ENCODE results near the gene MTA1. TPM values are rescaled to one million over a fixed set of nuclear protein-coding genes. Genes with fewer than 3 reads are reported as not detected.

The MTA1 gene
- total RNA-seq, 1 donor from 2014 or later, result 95.2 TPM

DNA sequence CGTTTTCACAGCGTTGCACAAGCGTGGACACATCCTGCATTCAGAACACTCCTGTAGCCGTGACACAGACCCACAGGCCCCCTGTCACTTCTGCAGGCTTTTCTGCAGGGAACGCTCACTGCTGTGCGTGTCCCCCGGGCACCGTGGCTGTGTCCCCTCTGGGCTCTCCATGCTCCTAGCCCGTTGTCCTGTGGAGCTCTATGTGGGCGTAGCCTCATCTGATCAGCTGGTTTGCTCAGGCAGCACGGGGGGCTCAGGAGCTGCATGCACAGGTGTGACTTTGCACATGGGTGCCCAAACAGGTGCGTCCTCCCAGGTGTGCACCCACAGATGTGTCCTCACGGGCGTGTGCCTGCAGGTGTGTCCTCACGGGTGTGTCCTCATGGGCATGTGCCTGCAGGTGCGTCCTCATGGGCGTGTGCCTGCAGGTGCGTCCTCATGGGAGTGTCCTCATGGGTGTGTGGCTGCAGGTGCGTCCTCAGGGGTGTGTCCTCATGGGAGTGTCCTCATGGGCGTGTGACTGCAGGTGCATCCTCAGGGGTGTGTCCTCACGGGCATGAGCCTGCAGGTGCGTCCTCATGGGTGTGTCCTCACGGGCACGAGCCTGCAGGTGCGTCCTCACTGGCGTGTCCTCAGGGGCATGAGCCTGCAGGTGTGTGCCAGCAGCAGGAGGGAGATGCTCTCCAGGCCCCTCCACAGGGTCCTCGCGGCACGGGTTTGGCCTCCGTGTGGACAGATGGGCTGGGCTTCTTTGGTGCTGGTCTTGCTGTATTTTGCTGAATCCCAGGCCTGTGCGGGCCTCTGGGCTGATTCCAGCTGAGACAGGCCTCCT is 17.5 kb downstream of the MTA1 start:
- DNase-seq (ENCODE audit: low spot score), result no peak
- intact Hi-C loops (cut with DNase I), result no loop called here
- ATAC-seq, result peak; percentile 7

DNA sequence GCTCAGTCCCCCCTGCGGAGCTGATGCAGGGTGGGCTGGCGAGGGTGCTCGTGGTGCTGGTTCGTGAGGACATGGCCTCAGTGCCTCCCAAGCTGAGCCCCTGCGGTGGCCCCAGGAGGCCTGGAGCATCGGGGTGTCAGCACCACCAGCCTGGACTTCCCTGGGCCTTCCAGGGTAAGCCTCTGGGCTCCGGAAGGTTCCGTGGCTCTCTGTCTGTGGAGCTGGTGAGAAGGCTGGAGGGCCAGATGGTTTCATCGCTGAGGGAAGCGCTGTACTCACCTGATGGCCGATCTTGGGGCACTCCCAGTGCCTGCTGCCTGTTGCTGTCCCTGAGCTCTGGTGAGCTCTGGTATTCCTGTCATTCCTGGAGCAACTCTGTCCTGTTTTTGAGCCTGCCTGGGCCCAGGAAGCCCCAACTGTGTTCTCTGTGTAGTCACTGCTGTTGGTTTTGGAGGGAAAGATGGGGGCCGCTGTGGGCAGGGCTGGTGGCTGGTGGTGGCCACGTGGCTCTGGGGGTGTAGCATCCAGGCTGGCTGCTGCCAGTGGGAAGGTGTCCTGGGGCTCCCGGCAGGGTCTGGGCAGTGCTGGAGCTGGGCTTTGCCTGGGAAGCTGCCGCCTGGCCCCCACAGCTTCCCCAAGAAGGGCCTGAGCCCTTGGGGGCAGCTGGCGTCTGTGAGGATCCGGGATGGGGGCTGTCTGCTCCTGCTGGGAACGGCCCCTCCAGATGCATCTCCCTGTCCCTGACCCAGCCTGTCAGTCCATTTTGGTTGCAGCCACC is 18.3 kb downstream of the MTA1 start:
- intact Hi-C loops (cut with DNase I), result no loop called here
- no peak for ATAC-seq

DNA sequence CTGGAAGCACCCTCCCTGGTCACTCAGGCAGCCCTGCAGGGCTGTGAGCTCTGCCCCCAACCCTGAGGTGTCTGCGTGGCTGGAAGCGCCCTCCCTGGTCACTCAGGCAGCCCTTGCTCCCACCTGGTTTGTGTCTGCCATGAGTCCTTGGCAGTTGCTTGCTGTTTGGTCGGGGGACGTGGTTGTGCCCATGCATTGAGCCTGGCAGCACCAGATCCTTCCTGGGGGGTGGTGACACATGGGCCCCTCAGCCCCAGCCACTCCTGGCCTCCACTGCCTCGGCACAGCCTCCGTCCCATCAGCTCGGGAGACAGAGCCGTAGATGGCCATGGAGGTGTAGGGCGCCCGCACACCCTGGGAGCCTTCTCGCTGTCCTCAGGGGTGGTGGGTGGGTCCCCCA is 19.6 kb downstream of the MTA1 start:
- intact Hi-C loops (cut with DNase I), result no loop called here
- DNase-seq (ENCODE audit: low spot score) (no peak), ATAC-seq (no peak)

More for the DNA sequence above, 18.3 kb downstream of the MTA1 start:
- DNase-seq (ENCODE audit: low spot score), result no peak

DNA sequence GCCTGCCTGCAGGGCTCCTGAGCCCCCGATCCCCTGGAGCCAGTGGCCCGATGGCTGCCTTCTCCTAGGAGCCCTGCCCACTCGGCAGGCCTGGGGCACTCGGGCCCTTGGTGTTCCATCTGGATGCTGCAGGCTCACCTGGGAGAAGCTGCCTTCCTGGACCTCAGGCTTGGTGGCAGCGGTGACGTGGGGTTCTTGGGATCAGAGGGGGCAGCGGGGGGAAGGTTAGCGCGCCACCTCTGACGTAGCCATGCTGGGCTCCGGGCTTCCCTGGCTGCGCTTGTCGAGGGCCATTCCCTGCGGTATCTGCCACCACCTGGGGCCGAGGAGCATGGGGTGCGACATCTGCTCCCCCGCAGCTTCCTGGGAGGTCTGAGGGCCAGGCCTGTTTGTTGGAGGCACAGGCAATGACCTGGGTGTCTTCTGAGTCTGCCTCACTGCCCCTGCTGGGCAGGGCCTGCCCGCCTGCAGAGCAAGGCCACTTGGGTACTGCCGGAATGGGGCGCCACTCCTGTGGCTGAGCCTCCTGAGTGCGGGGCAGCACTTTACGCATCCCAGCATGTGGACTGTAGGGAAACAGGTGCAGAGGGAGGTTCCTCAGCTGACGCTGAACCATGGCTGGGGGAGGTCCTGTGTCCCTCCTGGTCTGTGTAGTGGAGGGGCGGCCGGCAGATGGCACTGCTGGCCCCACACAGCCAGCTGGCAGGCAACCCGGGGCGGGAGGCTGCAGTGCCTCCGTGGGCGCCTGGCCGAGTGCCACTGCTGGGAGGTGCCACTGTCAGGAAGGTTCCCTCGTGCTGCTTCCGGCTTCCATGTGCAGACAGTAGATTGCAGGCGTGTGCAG is 20.3 kb downstream of the MTA1 start:
- no peak for ATAC-seq
- intact Hi-C loops (cut with DNase I), result no loop called here

DNA sequence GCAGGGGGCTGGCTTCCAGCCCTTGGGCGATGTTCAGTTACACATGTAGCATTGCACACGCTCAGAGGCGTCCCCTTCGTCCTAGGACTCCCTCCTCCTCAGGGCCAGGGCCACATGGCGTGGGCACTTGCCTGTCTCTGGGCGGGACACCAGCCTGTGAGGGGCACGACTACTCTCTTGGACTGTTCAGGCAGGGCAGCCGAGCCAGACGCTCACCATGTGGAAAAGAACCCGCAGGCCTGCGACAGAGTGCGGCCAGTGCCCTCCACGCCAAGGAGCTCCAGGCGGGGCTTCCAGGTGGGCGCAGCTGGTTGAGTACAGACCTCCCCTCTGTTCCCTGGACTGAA is 20.9 kb downstream of the MTA1 start:
- intact Hi-C loops (cut with DNase I), result no loop called here
- ATAC-seq (no peak), DNase-seq (ENCODE audit: low spot score) (no peak)

More for the DNA sequence above, 20.3 kb downstream of the MTA1 start:
- DNase-seq (ENCODE audit: low spot score), result no peak

DNA sequence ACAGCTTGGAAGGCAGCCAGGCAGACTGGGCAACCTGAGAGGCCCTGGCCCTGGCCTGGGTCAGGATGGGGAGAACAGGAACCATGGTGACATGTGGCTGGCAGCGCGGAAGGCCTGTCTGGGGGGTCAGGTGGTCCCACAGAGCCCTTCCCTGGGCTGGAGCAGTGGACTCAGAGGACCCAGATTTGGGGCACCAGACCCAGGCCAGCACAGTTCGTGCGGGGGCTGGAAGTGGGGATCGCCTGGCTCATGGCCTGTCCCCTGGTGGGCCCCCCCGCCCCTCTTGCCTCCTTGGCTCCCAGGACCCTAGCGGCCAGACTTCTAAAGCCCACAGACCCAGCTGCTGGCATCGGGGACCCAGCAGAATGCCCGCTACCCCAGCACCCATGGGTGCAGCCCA is 21.4 kb downstream of the MTA1 start:
- DNase-seq (ENCODE audit: low spot score) (no peak), ATAC-seq (no peak)
- intact Hi-C loops (cut with DNase I), result no loop called here

DNA sequence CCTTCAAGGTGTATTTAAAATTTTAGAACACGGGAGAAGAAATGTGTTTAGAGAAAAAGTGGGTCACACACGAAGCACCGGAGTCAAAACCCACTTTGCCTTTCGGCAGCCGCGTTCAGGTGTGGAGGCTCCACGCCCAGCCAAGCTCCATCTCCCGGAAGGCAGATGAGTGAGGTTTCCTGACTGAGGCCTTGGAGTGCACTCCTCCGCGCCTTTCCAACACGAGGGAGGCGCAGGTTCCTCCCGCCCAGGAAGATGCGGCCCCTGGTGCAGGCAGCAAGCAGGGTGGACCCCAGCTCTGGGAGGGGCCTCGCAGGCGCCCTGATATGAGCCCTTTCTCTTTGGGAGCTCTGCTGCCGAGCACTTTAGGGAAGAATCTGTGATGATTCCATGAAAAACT is 22.5 kb downstream of the MTA1 start:
- intact Hi-C loops (cut with DNase I), result no loop called here
- DNase-seq (ENCODE audit: low spot score) (no peak), ATAC-seq (no peak)

DNA sequence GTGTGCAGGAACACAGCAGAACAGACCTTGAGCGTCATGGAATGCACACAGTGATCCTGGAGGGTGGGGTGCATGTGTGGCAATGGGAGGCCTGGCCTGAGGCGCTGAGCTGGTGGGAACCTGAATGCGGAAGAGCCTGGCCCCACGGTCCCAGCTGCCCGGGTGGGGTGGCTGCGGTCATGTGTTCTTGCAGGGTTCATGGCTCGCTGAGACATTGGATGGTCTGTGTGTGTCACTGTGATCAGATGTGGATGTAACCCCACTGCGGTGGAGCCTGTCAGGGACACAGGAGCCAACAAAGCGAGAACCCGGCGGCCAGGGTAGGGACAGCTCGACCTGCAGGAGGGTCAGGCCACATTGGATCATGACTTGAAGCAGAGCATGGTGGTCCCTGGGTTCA is 23.2 kb downstream of the MTA1 start:
- ATAC-seq (no peak), DNase-seq (ENCODE audit: low spot score) (no peak)
- intact Hi-C loops (cut with DNase I), result no loop called here

DNA sequence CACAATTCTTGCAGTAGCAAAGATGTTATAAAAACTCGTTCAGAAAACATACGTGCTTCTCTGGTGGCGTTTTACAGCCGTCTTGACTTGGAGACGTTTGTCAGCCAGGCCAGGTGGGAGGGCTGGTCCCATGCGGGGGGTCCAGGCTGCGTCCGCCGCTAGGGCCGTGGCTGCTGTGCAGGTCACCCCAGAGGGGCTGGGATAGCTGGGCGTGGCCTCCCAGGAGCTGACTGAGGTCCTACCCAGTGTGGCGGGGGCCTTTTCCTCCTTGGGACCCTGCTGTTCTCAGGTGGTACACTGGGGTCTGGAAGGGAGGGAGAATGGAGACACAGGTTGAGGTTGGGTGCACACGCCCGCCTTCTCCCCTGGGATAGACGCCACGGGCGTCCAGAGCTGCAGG is 25.2 kb downstream of the MTA1 start:
- DNase-seq (ENCODE audit: low spot score) (no peak), ATAC-seq (no peak)
- intact Hi-C loops (cut with DNase I), result no loop called here

DNA sequence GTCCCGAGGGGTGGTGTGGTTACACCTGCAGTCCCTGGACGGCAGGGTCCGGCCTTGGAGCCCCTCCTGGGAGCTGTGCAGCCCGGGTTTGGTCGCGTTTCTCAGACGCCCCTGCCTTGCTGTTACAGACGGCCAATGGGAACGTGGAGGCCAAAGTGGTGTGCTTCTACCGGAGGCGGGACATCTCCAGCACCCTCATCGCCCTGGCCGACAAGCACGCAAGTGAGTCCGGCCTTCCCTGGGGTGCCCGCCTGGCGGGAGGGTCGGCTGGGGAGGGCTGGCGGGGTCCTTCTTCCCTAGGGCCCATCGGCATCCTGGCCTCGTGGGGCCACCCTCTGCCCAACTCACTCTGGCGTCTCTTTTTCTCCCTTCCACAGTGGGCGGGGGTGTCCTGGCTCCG is 25.7 kb downstream of the MTA1 start:
- intact Hi-C loops (cut with DNase I), result no loop called here
- ATAC-seq, result no peak
- no peak for DNase-seq (ENCODE audit: low spot score)

DNA sequence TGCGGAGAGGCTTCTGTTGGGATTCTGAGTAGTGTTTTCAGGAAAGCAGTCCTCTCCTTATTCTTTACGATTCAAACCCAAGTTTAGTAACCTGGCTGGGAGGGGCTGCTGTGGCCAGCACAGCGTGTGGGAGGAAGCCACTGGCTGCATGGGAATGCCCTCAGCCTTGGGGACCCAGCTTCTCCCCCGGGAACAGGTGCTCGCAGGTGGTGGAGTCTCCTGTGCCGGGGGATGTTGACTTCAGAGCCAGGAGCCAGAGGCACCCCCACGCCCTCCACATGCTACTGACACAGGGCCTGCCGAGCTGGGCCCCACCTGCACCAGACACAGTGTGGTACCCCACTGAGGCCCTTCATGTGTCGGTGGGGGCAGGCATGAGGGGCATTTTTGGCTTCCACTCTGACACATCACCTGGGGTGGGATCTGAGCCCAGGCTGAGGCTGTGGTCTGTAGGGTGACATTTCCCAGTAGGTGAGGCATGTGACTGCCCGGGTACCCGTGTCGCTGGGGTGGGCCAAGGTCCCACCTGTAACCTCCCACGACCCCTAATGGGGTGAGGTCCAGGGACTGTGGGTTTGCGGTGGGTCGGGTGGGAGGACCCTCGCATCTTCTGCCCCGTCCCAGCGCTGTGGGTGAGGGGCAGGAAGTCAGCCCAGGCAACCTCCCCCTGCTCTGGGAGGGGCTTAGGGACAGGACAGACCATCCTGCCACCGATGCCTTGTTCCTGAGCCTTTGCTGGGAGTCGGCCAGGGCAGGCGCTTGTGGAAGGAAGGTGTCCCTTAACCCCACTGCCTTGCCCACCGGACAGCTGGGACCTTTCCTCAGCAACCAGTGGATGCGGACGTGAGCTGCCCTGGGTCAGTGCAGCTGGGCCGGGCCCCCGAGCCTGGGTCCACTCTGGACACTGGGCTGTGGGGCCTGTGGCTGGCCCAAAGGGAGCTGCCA is 26.5 kb downstream of the MTA1 start:
- ATAC-seq, result no peak
- intact Hi-C loops (cut with DNase I), result no loop called here
- DNase-seq (ENCODE audit: low spot score), result no peak

DNA sequence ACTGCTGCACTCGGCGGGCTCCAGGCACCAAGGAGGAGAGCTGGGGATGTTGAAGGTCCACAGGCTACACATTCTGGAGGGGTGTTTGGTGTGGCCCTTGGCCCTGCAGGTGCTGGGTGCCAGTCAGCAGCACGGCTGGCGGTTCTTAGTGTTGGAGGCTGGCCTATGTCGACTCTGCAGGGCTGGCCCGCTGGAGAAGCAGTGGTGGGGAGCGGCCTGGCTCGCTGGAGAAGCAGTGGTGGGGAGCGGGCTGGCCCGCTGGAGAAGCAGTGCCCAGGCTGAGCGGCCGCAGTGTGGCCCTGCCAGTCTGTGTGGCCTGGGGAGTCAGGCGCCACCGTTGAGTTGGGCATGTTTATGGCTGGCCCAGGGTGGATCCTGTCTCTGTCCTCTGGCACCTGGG is 27.3 kb downstream of the MTA1 start:
- intact Hi-C loops (cut with DNase I), result no loop called here
- DNase-seq (ENCODE audit: low spot score), result no peak
- ATAC-seq, result no peak

DNA sequence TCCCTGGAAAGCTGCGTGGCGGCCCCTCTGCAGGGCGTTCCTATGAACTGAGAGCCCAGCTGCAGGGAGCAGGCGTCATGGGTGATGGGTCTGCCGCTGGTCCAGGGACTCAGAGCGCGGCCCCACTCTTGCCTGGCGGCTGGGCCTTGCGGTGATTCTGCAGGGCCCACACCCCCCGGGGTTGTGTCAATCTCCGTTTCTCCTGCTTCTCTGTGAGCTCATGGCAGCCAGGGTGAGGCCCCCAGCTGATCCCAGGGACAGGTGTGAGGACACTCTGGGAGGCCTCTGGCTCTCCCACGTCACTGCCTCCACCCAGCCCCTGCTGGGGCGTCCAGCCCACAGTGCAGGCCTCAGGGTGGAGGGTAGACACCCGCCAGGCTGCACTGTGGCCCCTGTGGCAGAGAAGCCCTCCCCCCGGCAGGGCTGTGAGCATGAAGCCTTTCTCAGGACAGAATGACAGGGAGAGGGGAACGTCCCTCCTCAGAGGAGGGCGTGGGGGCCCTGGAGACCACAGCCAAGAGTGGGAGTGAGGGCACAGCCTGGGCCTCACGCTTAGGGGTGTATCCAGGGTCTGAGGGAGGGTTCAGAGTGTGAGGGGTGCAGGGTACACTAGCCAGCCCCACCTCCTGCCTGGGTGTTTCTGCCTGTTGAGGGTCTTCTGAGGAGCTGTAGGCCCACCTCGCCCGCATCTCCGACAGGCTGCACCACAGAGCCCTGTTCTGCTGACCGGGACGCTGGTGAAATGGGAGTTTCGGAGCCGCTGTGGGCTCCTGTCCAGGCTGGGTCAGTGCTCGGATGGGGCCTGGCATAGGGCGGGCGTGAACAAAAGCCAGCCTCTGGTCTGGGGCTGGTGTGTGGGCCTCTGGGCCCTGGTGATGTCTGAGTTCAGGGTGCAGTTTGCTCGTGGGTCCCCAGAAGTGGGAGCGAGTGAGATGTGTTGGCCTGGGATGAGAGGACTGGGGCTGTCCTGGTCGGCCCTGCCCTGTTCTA is 28.3 kb downstream of the MTA1 start:
- no peak for DNase-seq (ENCODE audit: low spot score)
- peak; percentile 5 for ATAC-seq
- intact Hi-C loops (cut with DNase I), result no loop called here

DNA sequence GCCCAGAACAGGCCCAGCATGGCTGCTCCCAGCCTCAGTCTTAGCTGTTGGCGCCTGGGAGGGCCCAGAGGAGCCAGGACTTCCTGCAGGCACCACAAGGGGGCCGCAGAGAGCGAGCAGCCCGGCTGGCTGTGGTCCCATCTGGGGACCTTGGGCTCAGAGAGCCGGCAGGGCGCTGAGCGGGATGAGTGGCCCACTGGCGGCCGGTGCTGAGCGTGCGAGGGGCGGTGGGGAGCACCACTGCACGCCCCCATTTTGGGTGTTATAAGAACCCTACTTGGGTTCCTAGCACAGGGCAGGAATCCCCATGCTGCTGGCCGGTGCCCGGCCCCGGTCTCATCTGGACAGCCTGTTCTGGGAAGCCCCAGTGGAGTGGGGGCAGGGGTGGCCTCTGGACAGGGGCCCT is 29.1 kb downstream of the MTA1 start:
- intact Hi-C loops (cut with DNase I), result no loop called here
- ATAC-seq (peak; percentile 88), DNase-seq (ENCODE audit: low spot score) (peak; percentile 85)

DNA sequence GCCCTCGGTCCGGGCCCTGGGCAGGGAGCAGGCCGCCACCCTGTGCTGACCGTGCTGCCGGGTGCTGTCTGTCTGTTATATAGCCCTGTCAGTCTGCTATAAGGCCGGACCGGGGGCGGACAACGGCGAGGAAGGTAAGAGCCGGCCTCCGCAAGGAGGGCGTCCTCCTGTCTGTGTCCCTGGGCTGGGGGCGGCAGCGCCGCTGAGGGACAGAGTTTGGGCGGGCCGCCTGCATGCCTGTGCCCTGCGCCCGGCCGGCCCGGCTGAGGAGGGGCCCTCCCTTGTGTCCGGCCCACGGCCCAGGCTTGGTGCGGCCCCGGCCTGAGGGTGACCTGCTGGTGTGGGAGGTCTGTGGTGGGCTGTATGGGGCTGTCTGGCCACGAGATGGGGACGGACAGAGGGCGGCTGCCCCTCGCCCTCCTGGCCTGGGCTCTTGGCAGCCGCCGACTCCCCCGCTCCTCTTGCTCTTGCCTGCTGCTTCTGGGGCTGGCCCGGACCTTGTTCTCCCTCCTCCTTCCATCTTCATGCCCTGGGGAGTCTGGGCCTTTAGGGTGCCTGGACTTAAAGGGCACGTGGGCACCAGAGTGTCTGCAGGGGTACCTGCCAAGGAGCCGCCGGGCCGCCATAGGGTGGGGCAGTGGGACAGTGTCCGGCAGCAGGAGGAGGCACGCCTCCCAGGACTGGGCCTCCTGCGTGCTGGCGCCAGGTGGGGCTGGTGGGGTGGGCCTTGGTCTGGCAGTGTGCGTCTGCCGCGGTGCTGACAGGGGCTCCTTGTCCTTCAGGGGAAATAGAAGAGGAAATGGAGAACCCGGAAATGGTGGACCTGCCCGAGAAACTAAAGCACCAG is 29.9 kb downstream of the MTA1 start:
- DNase-seq (ENCODE audit: low spot score), result no peak
- ATAC-seq, result no peak
- intact Hi-C loops (cut with DNase I), result no loop called here

DNA sequence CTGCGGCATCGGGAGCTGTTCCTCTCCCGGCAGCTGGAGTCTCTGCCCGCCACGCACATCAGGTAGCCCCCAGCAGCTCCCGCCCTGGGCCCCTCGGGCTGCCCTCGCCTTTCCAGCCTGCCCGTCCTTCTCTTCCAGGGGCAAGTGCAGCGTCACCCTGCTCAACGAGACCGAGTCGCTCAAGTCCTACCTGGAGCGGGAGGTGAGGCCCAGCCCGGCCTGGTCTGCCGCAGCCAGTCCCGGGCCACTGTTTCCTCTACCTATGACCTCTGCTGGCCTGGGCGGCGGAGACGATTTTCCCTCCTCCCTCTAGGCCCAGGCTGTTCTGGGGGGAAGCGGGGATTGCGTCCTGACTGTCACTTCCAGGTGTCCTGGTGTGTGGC is 30.5 kb downstream of the MTA1 start:
- no peak for ATAC-seq
- DNase-seq (ENCODE audit: low spot score), result no peak
- intact Hi-C loops (cut with DNase I), result no loop called here
